ENCODE data around the gene PEX11G. TPM values are rescaled to one million over a fixed set of nuclear protein-coding genes. Genes with fewer than 3 reads are reported as not detected.

PEX11G gene
- total and polyA plus RNA-seq, 9 of the 15 experiments (the other 6 are each of a cell fraction or from before 2014, with no cell fraction given), result 0.07 to 3.2 (median 0.70) TPM; not detected in 1

- TF ChIP-seq TCF15 (CRISPR knock-in tag; IDR thresholded peaks at IDR 0.05), result no peak
- TF ChIP-seq POLR2G (IDR thresholded peaks at IDR 0.05; ENCODE audit: low read depth, low read length), result peak; percentile 87
- no peak for TF ChIP-seq RFX5 (IDR thresholded peaks at IDR 0.05; ENCODE audit: low read depth, low read length)
- TF ChIP-seq HDAC1 (IDR thresholded peaks at IDR 0.05), result peak in 1 of 2 experiments; percentile 95; a peak in 3 of 4 replicates
- TF ChIP-seq ZNF395 (CRISPR knock-in tag; IDR thresholded peaks at IDR 0.05), result peak; percentile 20; the same call in 1 of the 2 replicates
- no peak for TF ChIP-seq ZNF764 (CRISPR knock-in tag; IDR thresholded peaks at IDR 0.05; ENCODE audit: low read depth)
- TF ChIP-seq PRDM10 (IDR thresholded peaks at IDR 0.05; ENCODE audit: partially characterized antibody), result no peak
- no peak for TF ChIP-seq CUX1 (CRISPR knock-in tag; IDR thresholded peaks at IDR 0.05)
- no peak for TF ChIP-seq ATF2 (CRISPR knock-in tag; IDR thresholded peaks at IDR 0.05)
These were observed 33.5 kb upstream of the PEX11G start, which contains the start of gene MCOLN1 (continued) for GRCh38 chr19:7522072-7522922.

Measured in K562 (cell line).